LNCaP clone FGC (cell line): ENCODE results near the gene PCCA.

Source experiments
- DNase-seq: peaks from one replicate; pipeline ENCODE4 v3.0.0-alpha.2; 2011; ENCODE audit warnings: low read depth
- H3K4me3 ChIP-seq: 2 replicates; pipeline ENCODE4 v1.5.1; 2011; ENCODE audit warnings: mild to moderate bottlenecking, low read depth, low read length, control low read depth
- TF ChIP-seq, protein P1 (sequence below): IDR thresholded peaks from 2 replicates; pipeline ENCODE4 v1.5.1; 2012; ENCODE audit warnings: mild to moderate bottlenecking; ENCODE audit not compliant: control insufficient read depth, insufficient read depth; ENCODE audit errors: extremely low read depth

The PCCA gene

DNA sequence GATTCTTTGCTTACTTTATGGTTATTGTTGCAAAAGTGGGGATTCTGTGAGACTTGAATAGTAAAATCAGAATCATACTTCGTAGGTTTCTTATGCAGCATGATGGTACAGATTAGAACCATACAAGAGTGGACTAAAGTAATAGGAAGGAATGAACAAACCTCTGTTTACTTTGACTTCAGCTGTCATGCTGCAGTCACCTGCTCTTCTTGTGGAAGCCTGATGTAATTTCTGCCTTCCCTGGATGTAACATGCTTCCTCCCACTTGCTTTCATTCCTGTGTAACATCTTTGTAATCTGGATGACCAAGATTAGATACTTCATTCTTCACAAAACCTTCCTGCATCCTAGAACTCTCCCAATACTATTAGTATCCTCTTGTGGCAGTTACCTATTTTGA, 235.0 kb downstream of the PCCA start:
- no peak overlapping the region for H3K4me3 ChIP-seq
- TF ChIP-seq, protein P1, sequence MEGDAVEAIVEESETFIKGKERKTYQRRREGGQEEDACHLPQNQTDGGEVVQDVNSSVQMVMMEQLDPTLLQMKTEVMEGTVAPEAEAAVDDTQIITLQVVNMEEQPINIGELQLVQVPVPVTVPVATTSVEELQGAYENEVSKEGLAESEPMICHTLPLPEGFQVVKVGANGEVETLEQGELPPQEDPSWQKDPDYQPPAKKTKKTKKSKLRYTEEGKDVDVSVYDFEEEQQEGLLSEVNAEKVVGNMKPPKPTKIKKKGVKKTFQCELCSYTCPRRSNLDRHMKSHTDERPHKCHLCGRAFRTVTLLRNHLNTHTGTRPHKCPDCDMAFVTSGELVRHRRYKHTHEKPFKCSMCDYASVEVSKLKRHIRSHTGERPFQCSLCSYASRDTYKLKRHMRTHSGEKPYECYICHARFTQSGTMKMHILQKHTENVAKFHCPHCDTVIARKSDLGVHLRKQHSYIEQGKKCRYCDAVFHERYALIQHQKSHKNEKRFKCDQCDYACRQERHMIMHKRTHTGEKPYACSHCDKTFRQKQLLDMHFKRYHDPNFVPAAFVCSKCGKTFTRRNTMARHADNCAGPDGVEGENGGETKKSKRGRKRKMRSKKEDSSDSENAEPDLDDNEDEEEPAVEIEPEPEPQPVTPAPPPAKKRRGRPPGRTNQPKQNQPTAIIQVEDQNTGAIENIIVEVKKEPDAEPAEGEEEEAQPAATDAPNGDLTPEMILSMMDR = no peak
- DNase-seq = no peak

DNA sequence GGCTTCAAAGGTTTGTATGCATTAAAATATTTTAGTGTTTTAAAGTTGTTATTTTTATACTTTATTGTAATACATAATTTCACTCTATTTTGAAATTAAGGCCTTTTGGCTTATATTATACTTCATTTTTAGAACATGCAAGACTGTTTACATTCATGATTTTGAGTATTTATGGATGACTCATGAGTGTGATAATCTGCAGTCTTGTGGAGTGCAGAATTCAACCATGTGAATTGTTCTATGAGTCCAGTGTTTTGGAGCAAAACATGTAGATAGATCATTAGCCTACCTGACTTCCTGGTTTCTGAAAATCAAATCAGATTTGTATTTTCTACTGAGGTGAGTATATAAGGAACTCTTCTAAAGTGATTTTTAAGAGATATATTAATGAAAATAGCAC, 241.8 kb downstream of the PCCA start:
- TF ChIP-seq, protein P1 = no peak
- H3K4me3 ChIP-seq = no peak overlapping the region
- DNase-seq = no peak

DNA sequence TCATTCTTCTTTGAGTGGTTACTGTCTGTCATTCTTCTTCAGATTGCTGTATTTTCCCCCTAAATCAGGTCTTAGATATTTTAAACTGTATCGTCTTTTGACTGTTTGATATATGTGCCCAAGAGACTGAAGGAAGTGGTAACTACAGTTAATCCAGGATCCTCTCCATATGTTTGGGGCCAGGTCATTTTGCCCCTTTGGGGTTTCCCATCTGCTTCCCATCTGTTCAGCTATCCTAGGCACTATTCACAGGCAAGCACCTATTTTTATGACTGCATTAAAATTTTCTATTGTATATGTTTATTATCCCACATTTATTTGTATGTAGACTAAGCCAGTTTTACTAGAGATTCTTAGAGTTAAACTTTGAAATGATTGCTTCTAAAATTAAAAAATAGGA, 244.2 kb downstream of the PCCA start:
- no peak for DNase-seq
- no peak overlapping the region for H3K4me3 ChIP-seq
- TF ChIP-seq, protein P1 = no peak

DNA sequence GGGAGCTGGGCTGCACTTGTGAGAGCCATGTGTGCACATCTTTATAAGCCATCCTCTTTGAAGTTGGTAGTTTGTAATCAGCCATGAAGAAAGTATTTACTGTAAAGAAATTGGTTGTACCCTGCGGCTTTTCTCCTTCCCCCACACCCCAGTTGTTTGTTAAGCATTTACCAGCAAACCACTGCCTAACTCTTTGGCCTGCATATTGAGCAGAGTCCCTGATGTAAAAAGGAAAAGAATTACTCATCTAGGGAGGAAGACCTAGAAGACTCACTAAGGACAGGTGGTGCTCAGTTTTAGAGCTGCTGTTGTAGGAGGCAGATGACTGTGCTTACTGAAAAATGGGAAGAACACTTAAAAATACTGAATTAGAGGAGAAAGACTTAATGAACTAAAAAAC, 245.3 kb downstream of the PCCA start:
- TF ChIP-seq, protein P1 = no peak
- no peak overlapping the region for H3K4me3 ChIP-seq
- no peak for DNase-seq

DNA sequence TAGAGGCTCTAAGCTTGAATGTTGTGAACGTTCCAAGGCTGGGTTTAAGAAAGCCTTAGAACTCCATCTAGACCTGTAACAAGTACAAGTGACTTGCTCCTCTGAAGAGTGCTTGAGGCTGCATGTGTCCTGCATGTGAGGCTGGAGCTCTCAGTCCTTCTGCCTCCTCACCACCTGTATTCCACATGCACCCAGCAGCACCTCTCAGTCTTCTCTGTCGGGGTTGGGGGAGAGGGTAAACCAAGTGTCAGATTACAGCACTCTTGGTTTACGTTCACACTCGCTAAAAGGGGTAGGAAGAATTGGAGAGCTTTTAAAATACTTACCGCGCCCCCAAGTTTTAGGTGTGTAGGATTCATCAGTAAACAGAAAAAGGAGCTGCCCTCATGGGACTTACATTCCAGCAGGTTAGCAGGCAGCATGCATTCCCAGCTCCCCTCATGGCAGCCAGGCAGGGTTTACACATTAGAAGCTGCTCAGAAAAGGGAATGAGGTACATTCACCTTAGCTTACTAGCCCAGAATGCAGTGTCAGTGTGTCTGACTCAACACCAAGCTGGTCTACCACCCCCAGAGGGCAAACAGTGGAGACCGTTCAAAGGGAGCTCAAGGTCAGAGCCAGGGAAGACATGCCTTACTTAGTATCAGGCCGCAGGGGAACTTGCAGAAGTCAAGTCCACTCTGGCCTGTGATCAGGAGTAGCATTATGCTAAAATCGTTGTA, 248.1 kb downstream of the PCCA start:
- no peak for DNase-seq
- TF ChIP-seq, protein P1 = no peak

DNA sequence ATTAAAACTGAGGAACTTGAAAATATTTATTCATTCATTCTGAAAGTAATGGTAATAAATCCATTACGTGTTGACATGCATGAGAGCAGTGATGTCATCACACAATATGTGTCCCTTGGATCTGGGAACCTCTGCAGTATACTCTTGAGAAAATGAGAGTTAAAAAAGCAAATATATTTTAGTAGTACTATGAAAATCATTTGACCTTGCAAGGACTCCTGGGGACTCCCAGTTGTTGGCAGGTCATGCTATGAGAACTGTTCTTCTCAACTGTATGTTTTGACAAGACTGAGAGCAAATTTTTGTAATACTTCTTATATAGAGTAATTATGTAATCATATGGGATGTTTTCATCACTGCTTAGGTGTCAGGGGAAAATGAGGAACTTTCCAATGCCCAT, 249.4 kb downstream of the PCCA start:
- no peak for DNase-seq
- TF ChIP-seq, protein P1 = no peak
- H3K4me3 ChIP-seq = no peak overlapping the region

More for the DNA sequence above, 248.1 kb downstream of the PCCA start:
- H3K4me3 ChIP-seq = no peak overlapping the region

DNA sequence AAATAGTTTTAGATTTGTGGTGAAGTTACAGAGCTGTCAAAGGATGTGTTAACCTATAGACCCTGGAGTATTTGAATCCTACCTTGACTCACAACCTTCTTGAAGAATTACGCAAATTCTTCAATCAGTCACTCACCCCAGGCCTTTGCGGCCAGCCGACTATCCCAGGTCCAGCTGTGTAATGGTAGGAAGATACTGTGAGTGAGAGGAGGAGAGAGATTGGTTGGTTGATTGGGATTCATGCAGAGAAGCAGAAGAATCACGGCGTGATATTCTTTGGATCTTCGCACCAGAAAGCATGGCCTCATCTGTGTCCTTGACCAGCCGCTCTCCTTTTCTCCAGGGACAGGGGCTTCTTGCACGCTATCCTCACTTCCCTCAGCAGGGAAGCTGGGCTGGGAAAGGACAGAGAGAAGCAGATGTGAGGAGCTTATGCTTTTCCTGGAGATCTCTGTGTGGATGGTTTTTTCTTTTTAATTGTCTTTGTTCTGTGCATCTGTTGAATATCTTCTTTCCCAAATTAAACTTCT, 250.6 kb downstream of the PCCA start:
- TF ChIP-seq, protein P1 = no peak
- H3K4me3 ChIP-seq = no peak overlapping the region
- DNase-seq = no peak
